GM19043 (cell line): Measurements from ENCODE around the gene MUC5B.
"Not testable (repeated sequence)": the region's sequence is repeated elsewhere in the genome, so short reads cannot be mapped to it uniquely, and the experiment has no call there.

ENCODE experiments used
- ATAC-seq: cut with Tn5 transposase; IDR thresholded peaks from one replicate; pipeline ENCODE4 v1.9.1; 2021; ENCODE audit warnings: low read depth; ENCODE audit not compliant: unreplicated experiment

Gene MUC5B

DNA sequence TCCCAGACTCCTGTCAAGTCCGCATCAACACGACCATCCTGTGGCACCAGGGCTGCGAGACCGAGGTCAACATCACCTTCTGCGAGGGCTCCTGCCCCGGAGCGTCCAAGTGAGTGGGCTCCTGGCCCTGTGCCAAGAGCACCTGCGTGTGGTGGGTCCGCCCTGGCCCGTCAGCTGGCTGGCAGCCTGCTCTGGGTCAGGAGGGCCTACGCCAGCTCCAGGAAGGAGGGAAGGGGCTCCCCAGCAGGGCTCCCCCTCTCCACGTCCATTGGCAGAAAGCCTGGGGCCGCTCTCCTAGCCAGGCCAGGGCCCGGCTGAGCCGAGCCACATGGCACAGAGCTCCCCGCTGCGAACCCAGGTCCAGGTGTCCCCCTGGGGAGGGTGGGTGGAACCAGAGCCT lies 37.8 kb downstream of the MUC5B start:
- no peak for ATAC-seq

GRCh38 chr11:1261241-1262071 lies 38.6 kb downstream of the MUC5B start:
- ATAC-seq = no peak

DNA sequence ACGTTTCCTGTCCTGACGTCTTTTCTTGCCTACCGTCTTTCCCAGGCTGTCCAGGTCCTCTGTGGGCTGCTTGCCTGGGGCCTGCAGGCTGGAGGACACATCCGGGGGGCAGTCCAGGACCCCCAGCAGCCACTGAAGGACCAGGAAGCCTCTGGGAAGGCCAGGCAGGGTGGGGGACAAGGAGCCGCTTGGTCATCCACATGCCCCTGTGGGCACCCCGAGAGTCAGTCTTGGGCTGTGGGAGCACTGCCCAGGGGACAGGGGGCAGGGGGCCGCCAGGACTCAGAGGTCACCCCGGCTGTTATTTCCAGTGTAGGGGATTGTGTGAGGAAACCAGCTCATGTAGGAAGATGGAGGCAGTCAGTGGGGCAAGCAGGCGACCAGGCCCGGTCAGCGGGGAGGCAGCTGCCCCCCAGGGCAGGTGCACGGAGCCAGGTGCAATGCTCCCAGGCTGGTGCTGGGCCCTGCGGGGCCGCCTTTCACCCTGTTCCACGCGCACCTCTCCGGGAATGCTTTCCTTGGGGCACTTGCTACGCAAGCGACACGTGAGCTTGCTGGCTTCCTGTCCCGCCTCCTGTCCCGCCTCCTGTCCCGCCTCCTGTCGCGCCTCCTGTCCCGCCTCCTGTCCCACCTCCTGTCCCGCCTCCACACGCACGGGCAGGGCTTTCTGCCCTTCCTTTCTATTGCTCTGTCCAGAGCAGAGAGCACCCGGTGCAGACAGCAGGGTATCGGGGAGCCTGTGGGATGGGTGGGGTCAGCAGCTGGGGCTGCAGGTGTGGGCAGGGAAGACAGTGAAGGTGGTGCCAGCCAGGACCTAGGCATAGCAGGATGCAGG lies 39.5 kb downstream of the MUC5B start:
- peak; percentile 83 for ATAC-seq

GRCh38 chr11:1263010-1263409 lies 40.1 kb downstream of the MUC5B start:
- ATAC-seq = no peak

DNA sequence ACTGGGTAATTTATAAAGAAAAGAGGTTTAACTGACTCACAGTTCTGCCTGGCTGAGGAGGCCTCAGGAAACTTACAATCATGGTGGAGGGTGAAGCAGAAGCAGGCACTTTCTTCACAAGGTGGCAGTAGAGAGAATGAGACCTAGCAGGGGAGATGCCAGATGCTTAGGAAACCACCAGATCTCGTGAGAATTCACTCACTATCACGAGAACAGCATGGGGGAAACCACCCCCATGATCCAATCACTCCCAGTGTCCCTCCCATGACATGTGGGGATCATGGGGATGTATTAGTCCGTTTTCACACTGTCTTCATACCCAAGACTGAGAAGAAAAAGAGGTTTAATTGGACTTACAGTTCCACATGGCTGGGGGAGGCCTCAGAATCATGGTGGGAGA lies 41.6 kb downstream of the MUC5B start:
- ATAC-seq = not testable (repeated sequence)

GRCh38 chr11:1265480-1265879 lies 42.6 kb downstream of the MUC5B start:
- ATAC-seq = not testable (repeated sequence)

GRCh38 chr11:1266976-1267375 lies 44.1 kb downstream of the MUC5B start:
- not testable (repeated sequence) for ATAC-seq

GRCh38 chr11:1267441-1268100 lies 44.7 kb downstream of the MUC5B start:
- ATAC-seq = no peak

DNA sequence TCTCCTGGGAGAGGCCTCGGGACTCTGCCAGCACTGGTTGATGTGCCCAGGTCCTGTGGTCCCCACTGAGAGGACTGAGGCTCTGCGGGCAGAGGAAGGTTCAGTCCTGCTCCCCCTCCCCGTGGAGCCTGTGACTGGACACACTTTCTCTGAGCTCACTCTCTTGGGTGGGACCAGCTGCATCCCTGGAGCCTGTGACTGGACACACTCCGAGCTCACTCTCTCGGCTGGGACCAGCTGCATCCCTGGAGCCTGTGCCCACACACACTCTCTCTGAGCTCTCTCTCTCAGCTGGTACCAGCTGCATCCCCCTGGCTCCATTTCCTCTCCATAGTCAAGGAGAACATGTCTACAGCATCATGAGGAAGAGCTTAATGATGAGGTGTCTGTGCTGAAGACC lies 47.1 kb downstream of the MUC5B start:
- ATAC-seq = no peak

DNA sequence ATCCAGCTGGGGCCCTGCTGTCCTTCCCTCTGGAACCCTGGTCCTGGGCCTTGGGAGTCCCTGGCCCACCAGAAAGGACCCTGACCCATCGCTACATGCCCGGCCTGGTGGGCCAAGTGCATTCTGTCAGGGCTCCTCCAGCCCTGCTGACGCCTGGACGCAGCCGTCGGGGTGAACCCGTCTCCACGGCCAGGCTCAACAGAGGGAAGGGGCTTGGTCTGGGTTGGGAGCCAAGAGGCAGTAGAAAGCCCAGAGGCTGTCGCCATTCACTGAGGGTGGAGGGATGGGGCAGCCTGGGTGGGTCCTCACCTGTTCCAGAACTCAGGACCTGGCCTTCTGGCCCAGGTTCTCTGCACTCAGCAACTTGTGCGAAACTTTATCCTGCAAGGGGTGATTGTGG lies 47.6 kb downstream of the MUC5B start:
- ATAC-seq = no peak

DNA sequence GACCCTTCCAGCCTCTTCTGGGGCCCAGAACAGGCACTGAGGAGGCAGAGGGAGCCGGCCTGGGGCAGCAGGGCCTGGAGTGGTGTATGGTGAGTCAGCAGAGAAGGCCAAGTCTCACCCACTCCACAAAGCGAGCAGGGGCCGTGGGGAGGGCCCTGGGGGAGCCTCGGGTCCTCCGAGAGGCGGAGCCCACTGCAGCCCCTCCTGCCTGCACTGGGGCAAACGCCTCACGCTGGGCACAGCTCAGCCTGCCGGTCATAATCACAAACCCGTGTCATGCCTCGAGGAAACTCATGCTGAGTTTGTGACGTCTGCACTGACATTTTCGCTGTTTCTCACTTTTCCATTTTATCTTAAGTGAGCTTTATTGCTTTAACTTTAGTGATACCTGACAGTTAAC lies 48.1 kb downstream of the MUC5B start:
- ATAC-seq = no peak

- ATAC-seq = no peak
Measured at GRCh38 chr11:1271406-1271805, 48.5 kb downstream of the MUC5B start.

DNA sequence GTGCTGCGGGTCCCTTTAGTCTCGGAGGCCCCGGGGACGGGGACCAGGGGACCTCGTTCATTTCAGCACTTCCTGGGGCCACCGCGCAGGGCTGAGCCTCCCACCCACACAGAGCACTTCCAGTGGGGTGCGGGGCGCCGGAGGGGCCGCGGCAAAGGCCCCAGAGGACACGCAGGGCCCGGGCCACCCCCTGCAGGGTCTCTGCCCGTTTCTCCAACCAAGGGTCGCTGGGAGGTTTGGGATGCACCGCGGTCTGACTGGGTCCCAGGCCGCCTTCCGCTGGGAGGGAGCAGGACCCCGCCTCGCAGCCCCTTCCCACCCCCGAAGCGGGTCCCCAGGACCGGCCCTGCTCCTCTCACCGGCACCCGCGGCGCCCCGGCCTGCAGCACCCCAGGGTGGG lies 49.1 kb downstream of the MUC5B start:
- ATAC-seq = no peak

DNA sequence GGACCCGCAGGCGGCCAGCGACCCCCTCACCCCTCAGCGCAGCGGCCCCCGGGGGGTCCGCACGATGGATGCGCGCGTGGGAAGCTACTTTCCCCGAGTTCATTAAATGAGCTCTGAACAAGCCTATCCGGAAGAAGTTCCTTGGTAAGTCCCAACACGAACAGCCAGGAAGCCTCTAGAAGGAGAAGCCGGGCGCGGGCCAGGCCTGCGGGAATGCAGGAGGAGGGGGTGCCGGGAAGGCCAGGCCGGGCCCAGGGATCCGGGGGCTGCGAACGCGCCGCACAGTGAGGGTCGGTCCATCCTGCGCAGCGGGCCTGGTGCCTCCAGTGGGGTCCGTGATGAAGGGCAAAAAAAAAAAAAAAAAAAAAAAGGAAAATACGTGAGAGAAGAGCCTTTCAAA lies 49.7 kb downstream of the MUC5B start:
- no peak for ATAC-seq

GRCh38 chr11:1274501-1274900 lies 51.6 kb downstream of the MUC5B start:
- ATAC-seq = no peak

- ATAC-seq = no peak
Measured at GRCh38 chr11:1275021-1275420, 52.2 kb downstream of the MUC5B start.

- ATAC-seq = no peak
Measured at GRCh38 chr11:1276041-1276790, 53.4 kb downstream of the MUC5B start.

- ATAC-seq = no peak
Measured at GRCh38 chr11:1276866-1277615, 54.2 kb downstream of the MUC5B start.

DNA sequence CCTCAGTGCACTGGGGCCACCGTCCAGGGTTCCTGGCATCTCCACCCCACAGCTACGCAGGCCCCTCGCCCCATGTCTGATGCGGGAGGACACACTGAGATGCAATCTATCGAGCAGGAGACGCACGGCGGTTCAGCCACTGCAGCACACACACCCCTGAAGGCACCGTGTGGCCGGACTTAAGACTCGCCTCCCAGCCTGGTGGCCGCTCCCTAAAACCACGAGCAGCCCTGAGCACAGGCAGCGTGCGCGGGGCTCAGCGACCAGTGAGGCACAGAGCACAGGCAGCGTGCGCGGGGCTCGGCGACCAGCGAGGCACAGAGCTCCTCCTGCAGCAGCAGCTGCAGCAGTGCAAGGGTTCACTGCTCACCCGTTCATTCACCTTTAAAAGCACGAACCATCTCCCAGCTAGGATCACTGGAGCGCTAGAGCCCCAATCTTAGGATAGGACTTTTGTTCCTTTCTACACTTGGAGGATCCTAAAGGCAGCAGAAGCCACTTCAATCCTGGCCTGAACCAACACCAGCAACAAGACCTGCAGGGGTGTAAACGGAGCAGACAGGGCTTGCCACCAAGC lies 55.2 kb downstream of the MUC5B start:
- ATAC-seq = no peak
